ENCODE measurements around the gene LPAR1.

LPAR1 gene

GRCh38 chr9:111008158-111009075 lies 29.9 kb downstream of the LPAR1 start:
- in situ Hi-C loops (cut with HindIII; ENCODE audit: low sequenced_read_pairs), result no loop called here
- no peak overlapping the region for H3K4me3 ChIP-seq (ENCODE audit: low read depth, low read length)
- DNase-seq (ENCODE audit: low read depth), result no peak
- TF ChIP-seq CTCF (IDR thresholded peaks at IDR 0.05; ENCODE audit: low read depth, low read length, missing control alignments), result no peak

GRCh38 chr9:111005746-111006470 lies 32.4 kb downstream of the LPAR1 start:
- H3K4me3 ChIP-seq (ENCODE audit: low read depth, low read length), result no peak overlapping the region
- TF ChIP-seq CTCF (IDR thresholded peaks at IDR 0.05; ENCODE audit: low read depth, low read length, missing control alignments), result no peak

GRCh38 chr9:111004936-111005335 lies 33.3 kb downstream of the LPAR1 start:
- no peak overlapping the region for H3K4me3 ChIP-seq (ENCODE audit: low read depth, low read length)
- no peak for TF ChIP-seq CTCF (IDR thresholded peaks at IDR 0.05; ENCODE audit: low read depth, low read length, missing control alignments)
- in situ Hi-C loops (cut with HindIII; ENCODE audit: low sequenced_read_pairs), result no loop called here
- DNase-seq (ENCODE audit: low read depth), result no peak

More at GRCh38 chr9:111005746-111006470, 32.4 kb downstream of the LPAR1 start:
- no peak for DNase-seq (ENCODE audit: low read depth)
- in situ Hi-C loops (cut with HindIII; ENCODE audit: low sequenced_read_pairs), result no loop called here

GRCh38 chr9:111003182-111003581 lies 35.1 kb downstream of the LPAR1 start:
- in situ Hi-C loops (cut with HindIII; ENCODE audit: low sequenced_read_pairs), result no loop called here
- DNase-seq (ENCODE audit: low read depth), result no peak
- no peak for TF ChIP-seq CTCF (IDR thresholded peaks at IDR 0.05; ENCODE audit: low read depth, low read length, missing control alignments)

GRCh38 chr9:111001526-111001925 lies 36.7 kb downstream of the LPAR1 start:
- TF ChIP-seq CTCF (IDR thresholded peaks at IDR 0.05; ENCODE audit: low read depth, low read length, missing control alignments), result no peak

More at GRCh38 chr9:111003182-111003581, 35.1 kb downstream of the LPAR1 start:
- no peak overlapping the region for H3K4me3 ChIP-seq (ENCODE audit: low read depth, low read length)

GRCh38 chr9:111000202-111000601 lies 38.1 kb downstream of the LPAR1 start:
- in situ Hi-C loops (cut with HindIII; ENCODE audit: low sequenced_read_pairs), result no loop called here
- no peak for DNase-seq (ENCODE audit: low read depth)
- no peak overlapping the region for H3K4me3 ChIP-seq (ENCODE audit: low read depth, low read length)
- no peak for TF ChIP-seq CTCF (IDR thresholded peaks at IDR 0.05; ENCODE audit: low read depth, low read length, missing control alignments)

More at GRCh38 chr9:111001526-111001925, 36.7 kb downstream of the LPAR1 start:
- in situ Hi-C loops (cut with HindIII; ENCODE audit: low sequenced_read_pairs), result no loop called here
- no peak for DNase-seq (ENCODE audit: low read depth)
- H3K4me3 ChIP-seq (ENCODE audit: low read depth, low read length), result no peak overlapping the region

Measured in astrocyte of the cerebellum (primary cell).